Measurements from ENCODE around the gene HAUS7. TPM values are rescaled to one million over a fixed set of nuclear protein-coding genes. Genes with fewer than 3 reads are reported as not detected.

The HAUS7 gene
- total RNA-seq, 1 donor from 2014 or later = 32.5 TPM

GRCh38 chrX:153464116-153464515, 6.3 kb downstream of the HAUS7 start:
- no peaks in the 10 kb centered on the region for H3K36me3 Mint-ChIP-seq
- TF ChIP-seq CTCF (conservative IDR thresholded peaks at IDR 0.05) = no peak

GRCh38 chrX:153463556-153463955, 6.8 kb downstream of the HAUS7 start:
- Mint-ChIP-seq H3K4me1 (ENCODE audit: unreplicated experiment) (no peaks in the 10 kb centered on the region), H3K27me3 (no peaks in the 10 kb centered on the region), H3K9me3 (no peaks in the 10 kb centered on the region), H3K4me3 (no peak overlapping the region), H3K36me3 (no peaks in the 10 kb centered on the region), H3K27ac (no peak overlapping the region)
- DNase-seq (ENCODE audit: extremely low spot score, unreplicated experiment) = no peak
- no peak for TF ChIP-seq CTCF (conservative IDR thresholded peaks at IDR 0.05)

More at GRCh38 chrX:153464116-153464515, 6.3 kb downstream of the HAUS7 start:
- no peak for DNase-seq (ENCODE audit: extremely low spot score, unreplicated experiment)
- no peak overlapping the region for H3K4me3 Mint-ChIP-seq
- no peak overlapping the region for H3K27ac Mint-ChIP-seq
- H3K27me3 Mint-ChIP-seq = no peaks in the 10 kb centered on the region
- H3K9me3 Mint-ChIP-seq = no peaks in the 10 kb centered on the region
- H3K4me1 Mint-ChIP-seq (ENCODE audit: unreplicated experiment) = no peaks in the 10 kb centered on the region

DNA sequence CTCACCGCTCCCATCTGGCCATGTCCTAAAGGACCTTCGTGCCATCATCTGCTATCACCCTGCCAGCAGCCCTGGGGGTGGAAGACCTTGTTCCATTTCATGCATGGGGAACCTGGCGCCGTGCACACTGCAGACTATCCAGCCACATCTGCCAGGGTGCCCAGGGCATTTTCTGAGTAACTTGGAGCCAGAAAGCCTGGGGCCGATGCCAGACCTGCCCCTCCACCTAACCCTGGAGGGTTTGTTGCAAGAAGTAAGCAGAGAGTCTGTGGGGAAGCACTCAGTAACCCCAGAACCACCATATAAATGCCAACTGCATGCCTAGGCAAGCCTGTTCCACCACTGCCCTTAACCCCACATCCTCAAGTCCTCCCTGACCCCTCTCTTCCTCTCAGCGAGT, 7.3 kb downstream of the HAUS7 start:
- Mint-ChIP-seq H3K4me3 (no peak overlapping the region), H3K9me3 (no peaks in the 10 kb centered on the region), H3K27ac (no peak overlapping the region), H3K27me3 (no peaks in the 10 kb centered on the region), H3K36me3 (no peaks in the 10 kb centered on the region), H3K4me1 (ENCODE audit: unreplicated experiment) (no peaks in the 10 kb centered on the region)
- no peak for TF ChIP-seq CTCF (conservative IDR thresholded peaks at IDR 0.05)
- DNase-seq (ENCODE audit: extremely low spot score, unreplicated experiment) = no peak

DNA sequence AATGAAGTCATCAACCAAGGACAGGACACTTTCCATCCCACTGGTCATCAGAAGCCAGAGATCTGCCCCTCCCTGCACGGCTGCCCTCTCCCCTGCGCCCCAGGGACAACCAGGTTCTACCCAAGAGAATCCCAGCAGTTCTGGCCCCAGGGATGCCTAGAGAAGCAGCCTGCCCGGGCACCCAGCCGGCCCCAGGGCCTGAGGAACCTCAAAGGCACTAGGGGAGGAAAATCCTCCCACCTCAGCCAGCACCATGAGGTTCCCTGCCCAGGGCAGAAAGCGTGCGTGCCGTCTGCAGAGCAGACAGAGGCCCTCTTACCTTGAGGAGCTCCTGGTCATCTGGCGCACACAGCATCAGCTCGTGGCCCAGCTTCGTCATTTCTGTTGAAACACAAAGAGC, 8.1 kb downstream of the HAUS7 start:
- Mint-ChIP-seq H3K27me3 (no peaks in the 10 kb centered on the region), H3K9me3 (no peaks in the 10 kb centered on the region), H3K4me3 (no peak overlapping the region), H3K27ac (no peak overlapping the region), H3K4me1 (ENCODE audit: unreplicated experiment) (no peaks in the 10 kb centered on the region), H3K36me3 (no peaks in the 10 kb centered on the region)
- no peak for DNase-seq (ENCODE audit: extremely low spot score, unreplicated experiment)
- no peak for TF ChIP-seq CTCF (conservative IDR thresholded peaks at IDR 0.05)

DNA sequence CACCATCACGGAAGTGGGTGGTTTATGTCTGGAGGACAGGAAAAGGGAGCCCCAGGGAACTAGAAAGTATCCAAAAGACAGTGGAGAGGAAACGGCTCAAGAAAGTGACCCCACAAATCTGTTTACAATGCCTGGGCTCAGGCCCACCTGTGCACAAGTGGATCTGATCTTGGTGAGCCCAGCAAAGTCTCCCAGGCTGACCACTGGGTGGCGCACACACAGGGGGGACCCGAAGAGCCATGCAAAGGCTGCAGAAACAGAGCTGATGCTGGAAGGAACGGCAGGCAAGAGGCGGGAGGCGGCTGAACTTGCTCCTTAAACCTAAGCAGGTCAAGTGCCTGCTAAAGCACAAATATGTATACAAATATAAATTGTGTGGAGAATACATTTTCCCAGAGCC, 9.6 kb downstream of the HAUS7 start:
- H3K36me3 Mint-ChIP-seq = no peaks in the 10 kb centered on the region
- no peak overlapping the region for H3K4me3 Mint-ChIP-seq
- H3K4me1 Mint-ChIP-seq (ENCODE audit: unreplicated experiment) = no peaks in the 10 kb centered on the region
- no peak overlapping the region for H3K27ac Mint-ChIP-seq
- H3K27me3 Mint-ChIP-seq = no peaks in the 10 kb centered on the region
- no peak for DNase-seq (ENCODE audit: extremely low spot score, unreplicated experiment)
- TF ChIP-seq CTCF (conservative IDR thresholded peaks at IDR 0.05) = peak; percentile 74
- no peaks in the 10 kb centered on the region for H3K9me3 Mint-ChIP-seq

GRCh38 chrX:153459986-153460385, 10.4 kb downstream of the HAUS7 start:
- H3K9me3 Mint-ChIP-seq = no peaks in the 10 kb centered on the region
- H3K4me3 Mint-ChIP-seq = no peak overlapping the region
- H3K36me3 Mint-ChIP-seq = no peaks in the 10 kb centered on the region
- H3K4me1 Mint-ChIP-seq (ENCODE audit: unreplicated experiment) = no peaks in the 10 kb centered on the region
- peak overlapping the region; percentile 63 for H3K27ac Mint-ChIP-seq
- no peak for DNase-seq (ENCODE audit: extremely low spot score, unreplicated experiment)
- no peak for TF ChIP-seq CTCF (conservative IDR thresholded peaks at IDR 0.05)
- H3K27me3 Mint-ChIP-seq = no peaks in the 10 kb centered on the region

All from type B pancreatic cell (in vitro differentiated cells).